HL-60 (cell line): ENCODE data around the gene DPF3.

ENCODE experiments used
- DNase-seq, 2 experiments: peaks; one replicate each; pipeline ENCODE4 v3.0.0-alpha.2; 2010 to 2020; ENCODE audit warnings: low read depth in 1 of 2, low spot score in 1 of 2
- H3K27ac ChIP-seq: fragments of 250-450 bp; sonication (Bioruptor Pico); replicated peaks from 2 replicates; pipeline ENCODE4 v1.5.1; 2020; ENCODE audit warnings: mild to moderate bottlenecking, moderate library complexity
- H3K27me3 ChIP-seq: fragments of 250-450 bp; sonication (Bioruptor Pico); 2 replicates; pipeline ENCODE4 v1.5.1; 2021; ENCODE audit warnings: mild to moderate bottlenecking, moderate library complexity; ENCODE audit not compliant: insufficient read depth, poor library complexity, severe bottlenecking
- H3K4me3 ChIP-seq: replicated peaks from 2 replicates; pipeline ENCODE4 v1.5.1; 2011; ENCODE audit warnings: mild to moderate bottlenecking, control low read depth, low read length; ENCODE audit not compliant: insufficient read depth
- CTCF ChIP-seq: IDR thresholded peaks from one replicate; pipeline ENCODE4 v1.5.1; 2011; ENCODE audit warnings: low read length, control low read depth, inconsistent platforms; ENCODE audit not compliant: insufficient read depth
- GABPA ChIP-seq: IDR thresholded peaks from 2 replicates; pipeline ENCODE4 v1.6.1; 2012; ENCODE audit warnings: low read depth
- POLR2AphosphoS5 ChIP-seq: IDR thresholded peaks from 2 replicates; pipeline ENCODE4 v1.6.1; 2012; ENCODE audit warnings: low read depth
- REST ChIP-seq: IDR thresholded peaks from 2 replicates; pipeline ENCODE4 v1.6.1; 2012; ENCODE audit warnings: low read depth; ENCODE audit not compliant: insufficient replicate concordance
- SPI1 ChIP-seq: IDR thresholded peaks from 2 replicates; pipeline ENCODE4 v1.6.1; 2012; ENCODE audit warnings: low read depth, mild to moderate bottlenecking, borderline replicate concordance

The DPF3 gene

GRCh38 chr14:72879431-72879830 is 14.5 kb downstream of the DPF3 start:
- DNase-seq, result no peak
- no peaks in the 10 kb centered on the region for H3K27me3 ChIP-seq
- no peak for TF ChIP-seq CTCF
- no peak for TF ChIP-seq POLR2AphosphoS5
- no peak for TF ChIP-seq REST
- no peak for TF ChIP-seq SPI1
- no peak for TF ChIP-seq GABPA
- no peak overlapping the region for H3K27ac ChIP-seq
- no peak overlapping the region for H3K4me3 ChIP-seq

GRCh38 chr14:72878746-72879145 is 15.2 kb downstream of the DPF3 start:
- TF ChIP-seq GABPA (no peak), REST (no peak), POLR2AphosphoS5 (no peak), CTCF (no peak), SPI1 (no peak)
- no peak for DNase-seq
- no peak overlapping the region for H3K4me3 ChIP-seq

GRCh38 chr14:72876710-72877063 is 17.2 kb downstream of the DPF3 start:
- no peaks in the 10 kb centered on the region for H3K27me3 ChIP-seq
- DNase-seq, result no peak
- TF ChIP-seq CTCF (no peak), SPI1 (no peak), POLR2AphosphoS5 (no peak), GABPA (no peak), REST (no peak)

More at GRCh38 chr14:72878746-72879145, 15.2 kb downstream of the DPF3 start:
- Histone ChIP-seq H3K27me3 (no peaks in the 10 kb centered on the region), H3K27ac (no peak overlapping the region)

More at GRCh38 chr14:72876710-72877063, 17.2 kb downstream of the DPF3 start:
- Histone ChIP-seq H3K4me3 (no peak overlapping the region), H3K27ac (no peak overlapping the region)
